Measurements from ENCODE around the gene TCEA3.

DNA sequence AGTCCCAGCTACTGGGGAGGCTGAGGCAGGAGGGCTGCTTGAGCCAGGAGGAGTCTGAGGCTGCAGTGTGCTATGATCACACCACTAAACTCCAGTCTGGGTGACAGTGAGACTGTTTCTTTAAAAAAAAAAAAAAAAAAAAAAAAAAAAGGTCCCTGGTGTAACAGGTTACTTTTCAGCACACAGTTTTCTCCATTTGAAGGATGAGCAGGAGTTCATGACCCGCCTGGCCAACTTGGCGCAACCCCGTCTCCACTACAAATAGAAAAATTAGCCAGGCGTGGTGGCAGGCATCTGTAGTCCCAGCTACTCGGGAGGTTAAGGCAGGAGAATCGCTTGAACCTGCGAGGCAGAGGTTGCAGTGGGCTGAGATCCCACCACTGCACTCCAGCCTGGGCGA lies 92.8 kb downstream of the TCEA3 start:
- TF ChIP-seq, protein P1, sequence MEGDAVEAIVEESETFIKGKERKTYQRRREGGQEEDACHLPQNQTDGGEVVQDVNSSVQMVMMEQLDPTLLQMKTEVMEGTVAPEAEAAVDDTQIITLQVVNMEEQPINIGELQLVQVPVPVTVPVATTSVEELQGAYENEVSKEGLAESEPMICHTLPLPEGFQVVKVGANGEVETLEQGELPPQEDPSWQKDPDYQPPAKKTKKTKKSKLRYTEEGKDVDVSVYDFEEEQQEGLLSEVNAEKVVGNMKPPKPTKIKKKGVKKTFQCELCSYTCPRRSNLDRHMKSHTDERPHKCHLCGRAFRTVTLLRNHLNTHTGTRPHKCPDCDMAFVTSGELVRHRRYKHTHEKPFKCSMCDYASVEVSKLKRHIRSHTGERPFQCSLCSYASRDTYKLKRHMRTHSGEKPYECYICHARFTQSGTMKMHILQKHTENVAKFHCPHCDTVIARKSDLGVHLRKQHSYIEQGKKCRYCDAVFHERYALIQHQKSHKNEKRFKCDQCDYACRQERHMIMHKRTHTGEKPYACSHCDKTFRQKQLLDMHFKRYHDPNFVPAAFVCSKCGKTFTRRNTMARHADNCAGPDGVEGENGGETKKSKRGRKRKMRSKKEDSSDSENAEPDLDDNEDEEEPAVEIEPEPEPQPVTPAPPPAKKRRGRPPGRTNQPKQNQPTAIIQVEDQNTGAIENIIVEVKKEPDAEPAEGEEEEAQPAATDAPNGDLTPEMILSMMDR (IDR thresholded peaks at IDR 0.05) = no peak
- TF ChIP-seq POLR2A (IDR thresholded peaks at IDR 0.05) (no peak), POLR2AphosphoS5 (IDR thresholded peaks at IDR 0.05) (no peak)

Data from breast epithelium (tissue), 3 donors.